BLaER1 treated with 17β-estradiol and CSF1 and Interleukin-3, amounts not matched to agents 10 nM and 100 nM (cell line): ENCODE measurements around the gene SART1.
"Not testable (repeated sequence)": the region's sequence is repeated elsewhere in the genome, so short reads cannot be mapped to it uniquely, and the experiment has no call there.

Experiments
- H3K27ac ChIP-seq, 11 experiments: shearing (Covaris generic); formaldehyde crosslinking; 2 replicates each; pipeline ENCODE4 v1.8.1; 2022
- H3K27me3 ChIP-seq, 11 experiments: shearing (Covaris generic); formaldehyde crosslinking; 2 replicates each; pipeline ENCODE4 v1.8.1; 2022
- H3K36me3 ChIP-seq, 11 experiments: shearing (Covaris generic); formaldehyde crosslinking; 2 replicates each; pipeline ENCODE4 v1.8.1; 2022
- H3K4me1 ChIP-seq, 10 experiments: shearing (Covaris generic); formaldehyde crosslinking; 2 replicates each; pipeline ENCODE4 v1.8.1; 2022
- H3K4me2 ChIP-seq, 11 experiments: shearing (Covaris generic); formaldehyde crosslinking; 2 replicates each; pipeline ENCODE4 v1.8.1; 2022
- H3K4me3 ChIP-seq, 10 experiments: shearing (Covaris generic); formaldehyde crosslinking; 2 replicates each; pipeline ENCODE4 v1.8.1; 2022
- H3K9ac ChIP-seq, 11 experiments: shearing (Covaris generic); formaldehyde crosslinking; 2 replicates each; pipeline ENCODE4 v1.8.1; 2022
- H3K9me3 ChIP-seq, 11 experiments: shearing (Covaris generic); formaldehyde crosslinking; replicated peaks in 1 of 11; 2 replicates each; pipeline ENCODE4 v1.8.1; 2022
- H4K20me1 ChIP-seq, 11 experiments: shearing (Covaris generic); formaldehyde crosslinking; 2 replicates each; pipeline ENCODE4 v1.8.1; 2022
- Cebpa-rat ChIP-seq, 11 experiments: shearing (Covaris generic); IDR thresholded peaks; 2 replicates each; pipeline ENCODE4 v1.8.1; 2022

SART1 gene

GRCh38 chr11:66006134-66006890, 44.8 kb downstream of the SART1 start:
- H3K27ac ChIP-seq: no peak overlapping the region; a peak in 1 of 22 replicates
- peak overlapping the region in 3 of 11 experiments; percentile 4 to 23 (median 15); a peak in 3 of 22 replicates for H3K9ac ChIP-seq

DNA sequence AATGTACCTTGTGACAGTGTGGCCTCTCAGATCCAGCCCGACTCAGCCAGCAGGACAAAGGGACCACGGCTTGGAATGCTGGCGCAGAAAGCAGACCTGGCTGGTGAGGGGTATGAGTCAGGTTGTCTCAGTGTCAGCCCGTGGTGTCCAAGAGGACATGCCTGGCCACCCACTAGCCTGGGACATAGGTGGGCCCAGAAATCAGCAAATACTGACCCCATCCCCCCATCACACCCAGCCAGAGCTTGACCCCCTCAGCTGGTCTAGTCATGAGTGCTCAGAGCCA, 45.3 kb downstream of the SART1 start:
- Histone ChIP-seq H3K4me3 (no peak overlapping the region), H3K27ac (no peak overlapping the region; a peak in 1 of 22 replicates), H3K36me3 (peaks cover 24 to 37% (median 29%) of the 10 kb centered on the region in 11 experiments; a peak in 21 of 22 replicates), H3K9ac (peak overlapping the region in 6 of 11 experiments; percentile 10 to 35 (median 19); a peak in 6 of 22 replicates), H3K4me2 (peak overlapping the region in 7 of 11 experiments; percentile 3 to 73 (median 59); a peak in 10 of 22 replicates), H3K4me1 (peaks cover 25 to 57% (median 45%) of the 10 kb centered on the region in 10 experiments), H4K20me1 (peaks cover 0 to 41% (median 13%) of the 10 kb centered on the region in 11 experiments; a peak in 13 of 22 replicates), H3K27me3 (peaks cover 6 to 17% (median 8%) of the 10 kb centered on the region in 11 experiments), H3K9me3 (no peaks in the 10 kb centered on the region)
- no peak for TF ChIP-seq Cebpa-rat (IDR thresholded peaks at IDR 0.05)

More at GRCh38 chr11:66006134-66006890, 44.8 kb downstream of the SART1 start:
- Histone ChIP-seq H3K9me3 (no peaks in the 10 kb centered on the region), H3K4me1 (peaks cover 20 to 52% (median 43%) of the 10 kb centered on the region in 10 experiments), H3K27me3 (peaks cover under 1 to 12% (median 2%) of the 10 kb centered on the region in 11 experiments; a peak in 19 of 22 replicates), H3K36me3 (peaks cover 24 to 37% (median 29%) of the 10 kb centered on the region in 11 experiments; a peak in 21 of 22 replicates), H3K4me3 (no peak overlapping the region), H3K4me2 (peak overlapping the region in 6 of 11 experiments; percentile 8 to 73 (median 64); a peak in 7 of 22 replicates), H4K20me1 (peaks cover 0 to 46% (median 13%) of the 10 kb centered on the region in 11 experiments; a peak in 13 of 22 replicates)
- TF ChIP-seq Cebpa-rat (IDR thresholded peaks at IDR 0.05): no peak

DNA sequence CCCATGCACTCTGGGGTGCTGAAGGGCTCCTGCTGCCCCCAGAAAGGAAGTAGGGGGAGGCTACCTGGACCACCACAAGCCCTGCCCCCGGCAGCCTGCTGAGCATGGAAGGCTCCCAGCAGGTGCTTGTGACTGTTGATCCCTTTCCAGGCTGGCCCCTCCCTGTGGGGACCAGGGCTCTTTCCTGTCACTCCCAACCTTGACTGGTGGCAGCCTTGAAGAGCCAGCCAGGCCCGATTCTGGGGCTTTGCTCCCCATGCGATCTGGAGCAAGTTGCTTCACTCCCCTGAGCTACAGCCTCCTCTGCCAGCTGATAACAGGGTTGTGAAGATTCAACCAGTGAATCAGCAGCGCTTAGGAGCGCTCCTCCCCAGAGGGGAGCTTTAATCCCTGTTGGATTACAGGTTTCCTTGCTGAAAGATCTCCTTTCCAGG, 45.7 kb downstream of the SART1 start:
- Histone ChIP-seq H3K27me3 (peaks cover 9 to 21% (median 11%) of the 10 kb centered on the region in 11 experiments), H3K4me1 (peaks cover 29 to 58% (median 46%) of the 10 kb centered on the region in 10 experiments), H3K4me3 (no peak overlapping the region), H3K4me2 (peak overlapping the region in 7 of 11 experiments; percentile 3 to 73 (median 59); a peak in 11 of 22 replicates), H3K9ac (peak overlapping the region in 4 of 11 experiments; percentile 10 to 35 (median 22); a peak in 5 of 22 replicates), H3K36me3 (peaks cover 24 to 37% (median 29%) of the 10 kb centered on the region in 11 experiments; a peak in 21 of 22 replicates), H3K9me3 (no peaks in the 10 kb centered on the region), H3K27ac (peak overlapping the region in 1 of 11 experiments; percentile 23; a peak in 1 of 22 replicates), H4K20me1 (peaks cover 0 to 41% (median 13%) of the 10 kb centered on the region in 11 experiments; a peak in 13 of 22 replicates)
- no peak for TF ChIP-seq Cebpa-rat (IDR thresholded peaks at IDR 0.05)

DNA sequence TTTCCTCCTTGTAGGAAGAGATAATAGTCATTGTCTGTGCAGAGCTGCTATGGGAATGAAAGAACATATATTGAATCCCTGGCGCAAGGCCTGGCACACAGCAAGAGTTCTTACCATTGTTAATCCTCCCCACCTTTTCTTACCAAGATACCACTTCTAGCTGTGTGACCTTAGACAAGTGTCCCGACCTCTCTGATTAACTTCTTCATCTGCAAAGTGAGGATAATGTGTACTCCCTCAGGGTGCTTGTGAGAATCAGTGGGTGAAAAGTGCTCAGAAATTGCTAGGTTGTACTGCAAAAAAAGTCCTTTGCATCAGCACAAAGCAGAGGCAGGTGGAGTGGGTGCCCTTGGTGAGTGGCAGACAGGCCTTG, 46.5 kb downstream of the SART1 start:
- Histone ChIP-seq H3K4me3 (no peak overlapping the region), H3K9me3 (no peaks in the 10 kb centered on the region), H3K4me2 (peak overlapping the region; percentile 52 to 78 (median 59); a peak in 19 of 22 replicates), H3K9ac (peak overlapping the region in 5 of 11 experiments; percentile 19 to 48 (median 25); a peak in 5 of 22 replicates), H3K4me1 (peaks cover 34 to 59% (median 51%) of the 10 kb centered on the region in 10 experiments), H3K27ac (no peak overlapping the region), H3K36me3 (peaks cover 24 to 37% (median 29%) of the 10 kb centered on the region in 11 experiments; a peak in 21 of 22 replicates), H4K20me1 (peaks cover 0 to 36% (median 10%) of the 10 kb centered on the region in 11 experiments; a peak in 13 of 22 replicates), H3K27me3 (peaks cover 9 to 22% (median 12%) of the 10 kb centered on the region in 11 experiments)
- no peak for TF ChIP-seq Cebpa-rat (IDR thresholded peaks at IDR 0.05)

GRCh38 chr11:66008468-66009101, 47.1 kb downstream of the SART1 start:
- peak overlapping the region in 7 of 11 experiments; percentile 12 to 48 (median 24); a peak in 6 of 22 replicates for H3K9ac ChIP-seq
- TF ChIP-seq Cebpa-rat (IDR thresholded peaks at IDR 0.05): no peak

GRCh38 chr11:66010036-66010435, 48.5 kb downstream of the SART1 start:
- H3K36me3 ChIP-seq: peaks cover 12 to 18% (median 14%) of the 10 kb centered on the region in 11 experiments; a peak in 21 of 22 replicates
- H3K27me3 ChIP-seq: peaks cover 9 to 22% (median 12%) of the 10 kb centered on the region in 11 experiments
- not testable (repeated sequence) for H3K9ac ChIP-seq, H3K9me3 ChIP-seq, H3K27ac ChIP-seq, H3K4me3 ChIP-seq
- H4K20me1 ChIP-seq: peaks cover 0 to 19% (median 4%) of the 10 kb centered on the region in 11 experiments; a peak in 7 of 22 replicates
- peak overlapping the region in 1 of 11 experiments; percentile 22; a peak in 1 of 22 replicates for H3K4me2 ChIP-seq
- peaks cover 31 to 61% (median 48%) of the 10 kb centered on the region in 10 experiments for H3K4me1 ChIP-seq

More at GRCh38 chr11:66008468-66009101, 47.1 kb downstream of the SART1 start:
- no peak overlapping the region for H3K4me3 ChIP-seq
- H3K27ac ChIP-seq: peak overlapping the region in 1 of 11 experiments; percentile 15; a peak in 3 of 22 replicates
- peaks cover 34 to 58% (median 49%) of the 10 kb centered on the region in 10 experiments for H3K4me1 ChIP-seq
- peaks cover 9 to 22% (median 12%) of the 10 kb centered on the region in 11 experiments for H3K27me3 ChIP-seq
- peaks cover 0 to 31% (median 6%) of the 10 kb centered on the region in 11 experiments; a peak in 12 of 22 replicates for H4K20me1 ChIP-seq
- peak overlapping the region; percentile 52 to 78 (median 59); a peak in 21 of 22 replicates for H3K4me2 ChIP-seq
- H3K9me3 ChIP-seq: no peaks in the 10 kb centered on the region
- H3K36me3 ChIP-seq: peaks cover 24 to 33% (median 27%) of the 10 kb centered on the region in 11 experiments; a peak in 21 of 22 replicates

DNA sequence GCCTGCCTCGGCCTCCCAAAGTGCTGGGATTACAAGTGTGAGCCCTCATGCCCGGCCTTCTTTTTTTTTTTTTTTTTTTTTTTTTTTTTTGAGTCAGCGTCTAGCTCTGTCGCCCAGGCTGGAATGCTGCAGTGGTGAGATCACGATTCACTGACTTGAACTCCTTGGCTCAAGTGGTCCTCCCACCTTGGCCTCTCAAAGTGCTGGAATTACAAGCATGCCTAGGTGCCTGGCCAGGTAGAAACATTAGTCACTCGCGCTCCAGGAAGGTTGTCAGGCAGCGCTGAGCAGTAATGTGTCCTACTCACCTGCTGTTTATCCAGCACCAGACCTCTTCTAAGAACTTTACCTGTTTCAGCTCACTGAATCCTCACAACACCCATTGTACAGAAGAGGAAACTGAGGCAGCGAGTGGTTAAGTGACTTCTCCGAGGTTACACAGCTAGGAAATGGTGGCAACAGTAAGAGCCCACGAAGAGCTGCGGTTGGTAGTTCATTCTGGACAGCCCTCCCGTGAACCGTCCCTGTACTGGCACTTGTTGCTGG, 49.8 kb downstream of the SART1 start:
- H3K27ac ChIP-seq: no peak overlapping the region
- H3K36me3 ChIP-seq: peaks cover 0 to 6% (median 2%) of the 10 kb centered on the region in 11 experiments; a peak in 10 of 22 replicates
- H3K4me3 ChIP-seq: no peak overlapping the region
- H3K27me3 ChIP-seq: peaks cover 9 to 22% (median 12%) of the 10 kb centered on the region in 11 experiments
- H4K20me1 ChIP-seq: peaks cover 0 to 15% (median 0%) of the 10 kb centered on the region in 11 experiments; a peak in 6 of 22 replicates
- no peak overlapping the region for H3K9ac ChIP-seq
- TF ChIP-seq Cebpa-rat (IDR thresholded peaks at IDR 0.05): no peak
- H3K4me2 ChIP-seq: peak overlapping the region in 3 of 11 experiments; percentile 15 to 19 (median 16); a peak in 1 of 22 replicates
- H3K4me1 ChIP-seq: peaks cover 35 to 67% (median 58%) of the 10 kb centered on the region in 10 experiments
- H3K9me3 ChIP-seq: no peaks in the 10 kb centered on the region

GRCh38 chr11:66011785-66012303, 50.3 kb downstream of the SART1 start, which contains the start of gene CST6:
Gene CST6 (plus strand): TSS chr11:66012008. CDS start chr11:66012045, 37 bp downstream.
- Histone ChIP-seq H3K4me1 (peaks cover 35 to 67% (median 58%) of the 10 kb centered on the region in 10 experiments), H3K4me2 (peak within 1 kb of the TSS in 8 of 11 experiments; percentile 33 to 81 (median 55); a peak in 14 of 22 replicates), H3K27me3 (peaks cover 9 to 22% (median 12%) of the 10 kb centered on the region in 11 experiments), H3K9me3 (no peaks in the 10 kb centered on the region), H3K27ac (no peak within 1 kb of the TSS), H3K4me3 (no peak within 1 kb of the TSS), H3K9ac (0 out of 22 replicates have a peak within 1 kb of the TSS, but pooled peaks of 1 of the 11 experiments have one; percentile 9), H3K36me3 (peaks cover 0 to under 1% (median 0%) of the 10 kb centered on the region in 11 experiments; a peak in 2 of 22 replicates), H4K20me1 (peaks cover 0 to 11% (median 0%) of the 10 kb centered on the region in 11 experiments; a peak in 3 of 22 replicates)
- no peak for TF ChIP-seq Cebpa-rat (IDR thresholded peaks at IDR 0.05)
